Right lobe of liver (tissue), 6 donors: ENCODE results near the gene GYG2. TPM values are rescaled to one million over a fixed set of nuclear protein-coding genes. Genes with fewer than 3 reads are reported as not detected.
A peak's percentile ranks its signal among the peaks of the same experiment; 100 is the strongest.
"Not testable (repeated sequence)": the region's sequence is repeated elsewhere in the genome, so short reads cannot be mapped to it uniquely, and the experiment has no call there.

ENCODE experiments used
- ATAC-seq, 4 donors: fragments of 200-7000 bp; cut with Tn5 transposase; one replicate each; pipeline ENCODE4 v1.9.1; 2020; ENCODE audit warnings: mild to moderate bottlenecking in 4 of 4, moderate library complexity in 4 of 4
- DNase-seq, 3 donors: peaks; one replicate each; pipeline ENCODE4 v3.0.0-alpha.2; 2020
- H3K27ac ChIP-seq, 3 donors: fragments of 200-600 bp; one replicate each; pipeline ENCODE4 v1.8.0; 2022
- H3K27me3 ChIP-seq, 2 donors: fragments of 200-600 bp; one replicate each; pipeline ENCODE4 v1.8.0; 2022
- H3K36me3 ChIP-seq, 4 donors: fragments of 200-600 bp; sonication (generic) in 1 of 4; one replicate each; pipeline versions ENCODE4 v1.5.1 to v1.8.0; 2017 to 2022; ENCODE audit warnings: control low read depth in 1 of 4
- H3K4me1 ChIP-seq, 4 donors: fragments of 200-600 bp; sonication (generic) in 1 of 4; one replicate each; pipeline versions ENCODE4 v1.5.1 to v1.8.0; 2017 to 2022; ENCODE audit warnings: control low read depth in 1 of 4
- H3K4me3 ChIP-seq, 3 donors: fragments of 200-600 bp; one replicate each; pipeline ENCODE4 v1.8.0; 2022
- H3K9me3 ChIP-seq, 4 donors: fragments of 200-600 bp; sonication (generic) in 1 of 4; one replicate each; pipeline versions ENCODE4 v1.5.1 to v1.8.0; 2017 to 2022; ENCODE audit warnings: control low read depth in 1 of 4
- CTCF ChIP-seq, 4 donors: fragments of 200-600 bp in 3 of 4; fragments of 450-650 bp in 1 of 4; IDR thresholded peaks; one replicate each; pipeline versions ENCODE4 v1.5.1 to v1.8.0; 2016 to 2022; ENCODE audit warnings: antibody characterized with exemption in 4 of 4, mild to moderate bottlenecking in 2 of 4
- POLR2A ChIP-seq: fragments of 450-650 bp; IDR thresholded peaks from one replicate; pipeline ENCODE4 v1.6.1; 2017; ENCODE audit warnings: antibody characterized with exemption, mild to moderate bottlenecking
- WGBS: methylation state at CpG from one replicate; pipeline ENCODE4 v1.1.6; 2018; ENCODE audit warnings: low coverage, low lambda C conversion rate; ENCODE audit not compliant: insufficient coverage; ENCODE audit errors: missing lambda C conversion rate; 5-methylcytosine and 5-hydroxymethylcytosine counted together
- intact Hi-C, 2 donors: fragments of 100-400 bp; cut with DNase I; formaldehyde crosslinking; loops; one replicate each; pipeline versions ENCODE4 v1.11.2 to v1.14.1; 2022
- total RNA-seq, 6 experiments: library from RNA; depleted of rRNA in 2 of 6; stranded (reverse); fragments of >200 nt in 2 of 6; fragmentation: NEBNext Ultra II Directional in 3 of 6; extraction: Animal tissue kit (Norgen Biotek cat#: 25700) in 3 of 6; gene quantifications; one replicate each; pipeline versions ENCODE4 v1.1.0 to v1.2.4, GENCODE V29; 2016 to 2023
- donor health status: DM: no; HTN: yes; CAD: no.
- donor health status: DM: no; HTN: no; CAD: no.
- donor health status: DM: no; HTN: no; CAD: no.
- donor health status: DM: no; HTN: yes; CAD: no.
- donor health status: DM: no; HTN: yes; CAD: no.

Gene GYG2
- total RNA-seq, 6 experiments from 2014 or later, result 17.6 to 27.7 (median 21.3) TPM

GRCh38 chrX:2812161-2812907 is 16.4 kb upstream of the GYG2 start:
- peak overlapping the region in 1 of 3 donors; percentile 20 for H3K4me3 ChIP-seq
- ATAC-seq (peak; percentile 77 to 95 (median 92)), DNase-seq (peak in 2 of 3 donors; percentile 23 to 42)
- peak; percentile 58 to 78 (median 59) for TF ChIP-seq CTCF (IDR thresholded peaks at IDR 0.05)
- 32% methylated on average over 13 of the region's 16 CpGs for WGBS
- intact Hi-C loops, H3K9me3 ChIP-seq, H3K4me1 ChIP-seq, H3K27me3 ChIP-seq, H3K27ac ChIP-seq, H3K36me3 ChIP-seq: not testable (repeated sequence)

GRCh38 chrX:2817036-2817435 is 11.7 kb upstream of the GYG2 start:
- no peaks in the 10 kb centered on the region for H3K36me3 ChIP-seq
- H3K27me3 ChIP-seq, result no peaks in the 10 kb centered on the region
- H3K9me3 ChIP-seq, result no peaks in the 10 kb centered on the region
- DNase-seq (no peak), ATAC-seq (no peak)
- TF ChIP-seq POLR2A, result no peak
- TF ChIP-seq CTCF (IDR thresholded peaks at IDR 0.05), result no peak
- H3K4me1 ChIP-seq, result no peaks in the 10 kb centered on the region
- 44% methylated on average over 2 of the region's 2 CpGs for WGBS
- H3K27ac ChIP-seq, result no peak overlapping the region
- no peak overlapping the region for H3K4me3 ChIP-seq
- intact Hi-C loops, result no loop called here

- Histone ChIP-seq H3K27ac (no peak overlapping the region), H3K27me3 (no peaks in the 10 kb centered on the region), H3K4me3 (no peak overlapping the region), H3K9me3 (no peaks in the 10 kb centered on the region), H3K4me1 (peaks cover 0 to 8% (median 2%) of the 10 kb centered on the region in 4 donors), H3K36me3 (no peaks in the 10 kb centered on the region)
- ATAC-seq, result peak; percentile 46 to 58 (median 56)
- intact Hi-C loops, result loop anchor here in 1 of 2 donors (10.0 kb wide), 1 partner anchor 165 kb away; no protein-coding TSS in a partner anchor
- TF ChIP-seq POLR2A (no peak), CTCF (IDR thresholded peaks at IDR 0.05) (peak; percentile 58 to 61 (median 59))
- WGBS, result 31% methylated on average over 7 of the region's 9 CpGs
- no peak for DNase-seq
Observed at GRCh38 chrX:2819345-2820135, 9.2 kb upstream of the GYG2 start.

DNA sequence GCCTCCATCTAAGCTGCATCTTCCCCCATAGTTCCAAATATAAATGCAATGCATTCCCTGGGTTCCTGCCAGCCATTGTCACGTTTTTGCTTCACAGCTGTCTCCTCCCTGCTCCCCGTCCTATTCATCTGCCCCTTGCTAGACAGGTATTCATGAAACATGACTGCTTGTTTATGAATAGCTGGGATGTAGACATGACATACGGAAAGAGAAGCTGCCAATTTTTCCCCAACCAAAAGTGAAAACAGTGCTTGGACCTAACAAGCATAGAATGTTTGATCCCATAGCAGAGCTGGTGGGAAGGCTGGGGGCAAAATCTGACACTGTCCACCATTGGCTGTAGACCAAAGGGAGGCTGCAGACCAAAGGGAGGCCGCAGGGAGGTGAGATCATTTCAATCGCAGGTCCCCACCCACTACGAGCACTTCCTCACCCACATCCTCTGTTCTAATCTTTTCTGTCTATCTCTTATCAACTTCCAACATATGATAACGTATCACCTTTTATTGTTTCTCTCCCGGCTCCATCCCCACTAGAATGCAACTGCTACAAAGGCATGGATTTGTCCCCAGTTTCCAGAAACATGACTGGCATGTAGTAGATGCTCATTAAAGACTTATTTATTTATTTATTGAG is 8.5 kb upstream of the GYG2 start:
- no peak for TF ChIP-seq POLR2A
- no peak overlapping the region for H3K4me3 ChIP-seq
- intact Hi-C loops, result loop anchor here in 1 of 2 donors (10.0 kb wide), 1 partner anchor 165 kb away; no protein-coding TSS in a partner anchor
- H3K9me3 ChIP-seq, result no peaks in the 10 kb centered on the region
- ATAC-seq (no peak), DNase-seq (no peak)
- H3K27me3 ChIP-seq, result no peaks in the 10 kb centered on the region
- H3K36me3 ChIP-seq, result no peaks in the 10 kb centered on the region
- WGBS, result 48% methylated on average over 8 of the region's 8 CpGs
- H3K4me1 ChIP-seq, result peaks cover 0 to 8% (median 2%) of the 10 kb centered on the region in 4 donors
- no peak overlapping the region for H3K27ac ChIP-seq
